PC-3 (cell line): Measurements from ENCODE around the gene CDK4. TPM values are rescaled to one million over a fixed set of nuclear protein-coding genes. Genes with fewer than 3 reads are reported as not detected.

ENCODE experiments used
- ATAC-seq: fragments of 200-7000 bp; cut with Tn5 transposase; 2 replicates; pipeline ENCODE4 v1.9.1; 2020; ENCODE audit warnings: mild to moderate bottlenecking, moderate library complexity
- BruUV-seq: library from RNA; stranded (reverse); fragments of 400-500 nt; replicated peaks from 2 replicates; lab custom pipeline; 2021; lab: Mats Ljungman, UMichigan
- CTCF ChIA-PET: fragments of 300-600 bp; sonication (Branson Sonifier 250); formaldehyde crosslinking; loops from one replicate; lab custom pipeline; 2022; ENCODE audit warnings: antibody characterized with exemption; lab: Charles Lee
- POLR2A ChIA-PET: fragments of 300-600 bp; sonication (Branson Sonifier 250); formaldehyde crosslinking; loops from one replicate; lab custom pipeline; 2022; ENCODE audit warnings: antibody characterized with exemption; ENCODE audit not compliant: unreplicated experiment; lab: Charles Lee
- DNase-seq: peaks from one replicate; pipeline ENCODE4 v3.0.0-alpha.2; 2015
- H2AFZ ChIP-seq: fragments of 300-600 bp; sonication (generic); 2 replicates; pipeline ENCODE4 v1.6.0; 2016; ENCODE audit warnings: antibody characterized with exemption, low read length
- H3F3A ChIP-seq: fragments of 300-600 bp; sonication (generic); one replicate; pipeline ENCODE4 v1.6.0; 2017; ENCODE audit warnings: antibody characterized with exemption, low read length, control low read depth, mild to moderate bottlenecking; ENCODE audit not compliant: unreplicated experiment
- H3K27ac ChIP-seq: fragments of 300-600 bp; sonication (generic); 2 replicates; pipeline ENCODE4 v1.5.1; 2016; ENCODE audit warnings: mild to moderate bottlenecking, low read length
- H3K27me3 ChIP-seq: fragments of 300-600 bp; sonication (generic); 2 replicates; pipeline ENCODE4 v1.6.1; 2016; ENCODE audit warnings: low read length, mixed read lengths
- H3K36me3 ChIP-seq: fragments of 300-600 bp; sonication (generic); 2 replicates; pipeline ENCODE4 v1.6.1; 2016; ENCODE audit warnings: low read depth, mixed run types, low read length, mixed read lengths
- H3K4me1 ChIP-seq: fragments of 300-600 bp; sonication (generic); 2 replicates; pipeline ENCODE4 v1.5.1; 2016; ENCODE audit warnings: low read length; ENCODE audit not compliant: insufficient read depth
- H3K4me2 ChIP-seq: fragments of 300-600 bp; sonication (generic); 2 replicates; pipeline ENCODE4 v1.6.0; 2016; ENCODE audit warnings: low read length
- H3K4me3 ChIP-seq: fragments of 300-600 bp; sonication (generic); 2 replicates; pipeline ENCODE4 v1.5.1; 2016; ENCODE audit warnings: mild to moderate bottlenecking, low read length, mixed read lengths
- H3K79me2 ChIP-seq: fragments of 300-600 bp; sonication (generic); 2 replicates; pipeline ENCODE4 v1.6.1; 2017; ENCODE audit warnings: low read length, mixed read lengths
- H3K9ac ChIP-seq: fragments of 300-600 bp; sonication (generic); 2 replicates; pipeline ENCODE4 v1.6.0; 2016; ENCODE audit warnings: mild to moderate bottlenecking, low read length
- H3K9me2 ChIP-seq: fragments of 300-600 bp; sonication (generic); replicated peaks from 2 replicates; pipeline ENCODE4 v1.6.1; 2016; ENCODE audit warnings: mixed run types, low read length, mixed read lengths
- H3K9me3 ChIP-seq: fragments of 300-600 bp; sonication (generic); 2 replicates; pipeline ENCODE4 v1.6.1; 2016; ENCODE audit warnings: low read length, mixed read lengths
- H4K20me1 ChIP-seq: fragments of 300-600 bp; sonication (generic); 2 replicates; pipeline ENCODE4 v1.6.1; 2016; ENCODE audit warnings: low read length, mixed read lengths
- CTCF ChIP-seq: fragments of 300-600 bp; sonication (generic); conservative IDR thresholded peaks from 2 replicates; pipeline ENCODE4 v1.5.1; 2017; ENCODE audit warnings: antibody characterized with exemption, low read depth, mild to moderate bottlenecking, low read length
- EZH2 ChIP-seq: fragments of 300-600 bp; sonication (generic); IDR thresholded peaks from one replicate; pipeline ENCODE4 v1.6.1; 2017; ENCODE audit warnings: antibody characterized with exemption, mild to moderate bottlenecking, low read length; ENCODE audit not compliant: unreplicated experiment
- EZH2phosphoT487 ChIP-seq: fragments of 300-600 bp; sonication (generic); IDR thresholded peaks from 2 replicates; pipeline ENCODE4 v1.6.1; 2018; ENCODE audit warnings: mild to moderate bottlenecking, antibody characterized with exemption, low read length, borderline replicate concordance
- intact Hi-C: fragments of 100-400 bp; cut with micrococcal nuclease; formaldehyde crosslinking; loops from 2 replicates; pipeline ENCODE4 v1.9.0; 2023
- total RNA-seq: library from RNA; depleted of rRNA; stranded (reverse); fragments of >200 nt; gene quantifications from 2 replicates; pipeline ENCODE4 v1.2.3, GENCODE V29; 2014

CDK4 gene
- total RNA-seq, 1 experiment from 2014 or later, result 212 TPM

- peak overlapping the region; percentile 86 for H3K27ac ChIP-seq
- H3K36me3 ChIP-seq, result peaks cover 18% of the 10 kb centered on the region
- H3K4me1 ChIP-seq, result peaks cover 26% of the 10 kb centered on the region
- H4K20me1 ChIP-seq, result no peaks in the 10 kb centered on the region
- peak overlapping the region; percentile 94 for H2AFZ ChIP-seq
- ATAC-seq (peak; percentile 68), DNase-seq (peak; percentile 90)
- no peaks in the 10 kb centered on the region for H3K9me3 ChIP-seq
- TSS peak; percentile 73 for BruUV-seq
- H3F3A ChIP-seq, result no peaks in the 10 kb centered on the region
- TF ChIP-seq EZH2 (no peak), CTCF (no peak), EZH2phosphoT487 (no peak)
- H3K9ac ChIP-seq, result peak overlapping the region; percentile 96
- no peaks in the 10 kb centered on the region for H3K27me3 ChIP-seq
- POLR2A ChIA-PET, result interaction anchor here (0.7 kb wide), 1 partner anchor 997 kb away, joined by 18 read pairs; no protein-coding TSS in a partner anchor
- CTCF ChIA-PET, result no interaction called here
- no peaks in the 10 kb centered on the region for H3K9me2 ChIP-seq
- intact Hi-C loops, result no loop called here
- peak overlapping the region; percentile 96 for H3K4me2 ChIP-seq
- peaks cover 28% of the 10 kb centered on the region for H3K79me2 ChIP-seq
- H3K4me3 ChIP-seq, result peak overlapping the region; percentile 84
These were observed 19.2 kb upstream of the CDK4 start for GRCh38 chr12:57771236-57771872.

GRCh38 chr12:57770734-57771133 is 18.6 kb upstream of the CDK4 start:
- Histone ChIP-seq H3K27me3 (no peaks in the 10 kb centered on the region), H4K20me1 (no peaks in the 10 kb centered on the region), H3K9me3 (no peaks in the 10 kb centered on the region), H3K9me2 (no peaks in the 10 kb centered on the region), H3K9ac (peak overlapping the region; percentile 96; the same call in 1 of the 2 replicates), H3K79me2 (peaks cover 28% of the 10 kb centered on the region), H3K4me3 (peak overlapping the region; percentile 84; the same call in 1 of the 2 replicates), H3K36me3 (peaks cover 18% of the 10 kb centered on the region), H3F3A (no peaks in the 10 kb centered on the region), H3K4me2 (peak overlapping the region; percentile 96), H3K27ac (no peak overlapping the region), H3K4me1 (peaks cover 32% of the 10 kb centered on the region), H2AFZ (no peak overlapping the region)
- intact Hi-C loops, result no loop called here
- ATAC-seq (no peak), DNase-seq (no peak)
- ChIA-PET POLR2A (interaction anchor here (0.7 kb wide), 1 partner anchor 997 kb away, joined by 18 read pairs; no protein-coding TSS in a partner anchor), CTCF (no interaction called here)
- no TSS peak for BruUV-seq
- TF ChIP-seq CTCF, result no peak
- TF ChIP-seq EZH2phosphoT487, result no peak
- TF ChIP-seq EZH2, result no peak

GRCh38 chr12:57769594-57769993 is 17.5 kb upstream of the CDK4 start:
- ATAC-seq (no peak), DNase-seq (no peak)
- BruUV-seq, result no TSS peak
- Histone ChIP-seq H3K4me1 (peaks cover 43% of the 10 kb centered on the region), H3K27ac (no peak overlapping the region), H3F3A (no peaks in the 10 kb centered on the region), H3K9me3 (no peaks in the 10 kb centered on the region), H3K27me3 (no peaks in the 10 kb centered on the region), H3K79me2 (peaks cover 28% of the 10 kb centered on the region), H3K9me2 (no peaks in the 10 kb centered on the region), H3K4me2 (no peak overlapping the region), H3K9ac (no peak overlapping the region), H2AFZ (no peak overlapping the region), H3K4me3 (no peak overlapping the region), H3K36me3 (peaks cover 18% of the 10 kb centered on the region), H4K20me1 (no peaks in the 10 kb centered on the region)
- POLR2A ChIA-PET, result no interaction called here
- CTCF ChIA-PET, result no interaction called here
- intact Hi-C loops, result no loop called here
- TF ChIP-seq EZH2phosphoT487, result no peak
- no peak for TF ChIP-seq CTCF
- no peak for TF ChIP-seq EZH2
